SH-SY5Y (cell line): ENCODE measurements around the gene CYLD.

Experiments
- GATA2 ChIP-seq: IDR thresholded peaks from 2 replicates; pipeline ENCODE4 v1.6.1; 2011; ENCODE audit warnings: mild to moderate bottlenecking, low read depth, low read length
- GATA3 ChIP-seq: IDR thresholded peaks from 2 replicates; pipeline ENCODE4 v1.6.1; 2011; ENCODE audit warnings: low read depth, mild to moderate bottlenecking, low read length, moderate library complexity

DNA sequence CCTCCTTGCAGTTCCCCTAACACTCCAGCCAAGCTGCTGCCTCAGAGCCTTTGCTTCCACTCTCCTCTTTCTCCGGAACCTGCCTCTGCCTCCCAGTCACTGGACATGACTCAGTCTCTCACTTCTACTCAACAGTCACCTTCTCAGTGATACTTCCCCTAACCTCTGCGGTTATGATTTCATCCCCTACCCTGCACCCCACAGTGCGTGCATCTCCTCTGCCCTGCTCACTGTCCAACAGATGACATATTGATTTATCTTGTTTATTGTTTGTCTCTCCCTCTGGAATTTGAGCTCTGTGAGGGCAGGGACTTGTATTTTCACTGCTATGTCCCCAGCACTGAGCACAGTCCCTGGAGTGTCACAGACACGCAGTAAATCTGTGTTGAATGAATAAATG is 100.7 kb downstream of the CYLD start:
- TF ChIP-seq GATA3 (no peak), GATA2 (no peak)
